ENCODE results near the gene LINGO4.

Gene LINGO4

DNA sequence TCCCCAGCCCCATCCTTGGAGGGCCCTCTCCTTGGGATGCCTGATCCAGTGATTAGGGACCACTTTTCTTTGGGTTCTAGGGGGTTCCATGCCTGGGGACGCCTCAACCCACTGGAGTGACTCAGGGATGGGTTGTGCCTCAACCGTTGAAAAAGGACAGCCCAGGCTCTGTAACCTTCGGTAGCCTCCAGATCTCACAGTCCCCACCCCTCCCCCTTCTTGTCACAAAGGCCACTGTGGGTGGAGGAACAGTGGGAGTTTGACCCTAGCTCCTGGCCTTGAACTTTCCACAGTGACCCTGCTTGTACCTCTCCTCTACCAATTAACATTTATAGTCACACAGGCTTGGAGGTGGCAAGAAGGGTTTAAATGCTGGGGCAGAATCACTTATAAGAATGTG, 29.0 kb upstream of the LINGO4 start:
- no peak for DNase-seq (ENCODE audit: low read depth)

- no peak for DNase-seq (ENCODE audit: low read depth)
These were observed 28.1 kb upstream of the LINGO4 start for GRCh38 chr1:151833172-151833900.

DNA sequence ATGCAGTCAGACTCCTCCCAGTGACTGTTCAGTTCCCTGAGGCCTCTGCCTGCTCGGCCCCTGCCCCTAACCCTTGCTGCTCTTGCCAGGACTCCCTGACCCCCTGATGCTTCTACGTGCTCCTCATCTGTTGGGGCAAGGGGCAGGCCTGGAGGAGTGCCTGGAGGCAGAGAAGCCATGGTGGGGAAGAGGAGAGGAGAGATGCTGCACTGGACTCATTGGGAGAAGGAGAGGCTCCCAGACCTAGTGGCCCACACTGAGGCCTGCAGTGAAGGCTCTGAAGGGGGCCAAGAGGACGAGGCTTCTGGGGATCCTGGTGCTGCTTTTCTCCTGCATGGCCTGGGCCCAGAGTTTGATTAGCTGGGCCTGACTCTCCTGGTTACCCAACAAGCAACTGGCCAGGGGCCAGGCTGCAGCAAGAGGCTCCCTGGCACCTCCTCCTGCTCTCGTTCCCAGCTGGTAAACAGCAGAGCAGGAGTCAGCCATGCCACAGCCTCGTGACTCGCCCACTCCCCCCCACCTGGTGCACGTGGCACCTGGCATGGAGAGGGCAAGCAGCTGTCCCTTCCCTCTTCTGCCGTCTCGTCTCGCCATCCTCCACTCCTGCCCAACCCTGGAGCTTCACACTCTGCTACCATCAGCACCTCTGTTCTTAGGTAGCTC, 27.2 kb upstream of the LINGO4 start:
- DNase-seq (ENCODE audit: low read depth) = no peak

GRCh38 chr1:151831605-151832004, 26.4 kb upstream of the LINGO4 start, which contains the start of gene RORC:
Gene RORC, minus strand, starts transcription at chr1:151831802. Its CDS starts 38 bp downstream, at chr1:151831764.
- no peak for DNase-seq (ENCODE audit: low read depth)

DNA sequence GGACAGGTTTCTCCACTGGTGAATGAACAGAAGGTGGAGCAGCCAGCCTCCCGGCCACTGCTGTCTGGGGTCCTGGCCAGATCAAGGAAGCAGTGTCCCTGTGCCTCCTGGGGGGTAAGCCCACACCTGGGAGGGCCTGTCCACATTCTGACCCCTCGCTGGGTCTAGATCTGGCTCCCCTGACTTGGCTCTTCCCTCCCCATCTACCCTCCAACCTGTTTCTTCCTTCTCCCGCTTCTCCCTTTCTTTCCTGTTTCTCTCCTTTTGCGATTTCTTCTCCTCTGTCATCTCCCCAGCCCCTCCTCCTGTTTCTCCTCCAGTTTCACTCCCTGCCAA, 26.0 kb upstream of the LINGO4 start:
- no peak for DNase-seq (ENCODE audit: low read depth)

- no peak for DNase-seq (ENCODE audit: low read depth)
These were observed 24.8 kb upstream of the LINGO4 start for GRCh38 chr1:151830055-151830454.

GRCh38 chr1:151829352-151830046, 24.3 kb upstream of the LINGO4 start:
- DNase-seq (ENCODE audit: low read depth) = no peak

DNA sequence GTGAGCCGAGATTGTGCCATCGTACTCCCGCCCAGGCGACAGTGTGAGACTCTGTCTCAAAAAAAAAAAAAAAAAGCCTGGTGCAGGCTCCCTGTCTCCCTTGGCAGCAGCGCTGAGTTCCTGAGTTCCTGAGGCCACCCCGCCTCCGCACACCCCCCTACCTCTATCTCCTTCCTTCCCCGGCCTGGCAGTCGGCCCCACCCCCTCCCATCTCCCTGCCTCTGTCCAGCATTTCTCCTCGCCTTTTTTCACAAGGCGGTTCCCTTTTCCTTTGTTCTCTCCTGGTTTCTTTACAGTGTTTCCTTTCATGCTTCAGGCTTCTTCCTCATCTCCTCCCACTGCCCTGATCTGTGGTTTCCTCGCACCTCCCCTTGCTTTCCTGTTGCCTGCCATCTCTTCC, 23.7 kb upstream of the LINGO4 start:
- no peak for DNase-seq (ENCODE audit: low read depth)

- no peak for DNase-seq (ENCODE audit: low read depth)
These were observed 22.6 kb upstream of the LINGO4 start for GRCh38 chr1:151827853-151828252.

GRCh38 chr1:151825751-151826660, 20.8 kb upstream of the LINGO4 start:
- no peak for DNase-seq (ENCODE audit: low read depth)

- no peak for DNase-seq (ENCODE audit: low read depth)
These were observed 20.0 kb upstream of the LINGO4 start for GRCh38 chr1:151825204-151825603.

GRCh38 chr1:151823175-151823574, 18.0 kb upstream of the LINGO4 start:
- no peak for DNase-seq (ENCODE audit: low read depth)

DNA sequence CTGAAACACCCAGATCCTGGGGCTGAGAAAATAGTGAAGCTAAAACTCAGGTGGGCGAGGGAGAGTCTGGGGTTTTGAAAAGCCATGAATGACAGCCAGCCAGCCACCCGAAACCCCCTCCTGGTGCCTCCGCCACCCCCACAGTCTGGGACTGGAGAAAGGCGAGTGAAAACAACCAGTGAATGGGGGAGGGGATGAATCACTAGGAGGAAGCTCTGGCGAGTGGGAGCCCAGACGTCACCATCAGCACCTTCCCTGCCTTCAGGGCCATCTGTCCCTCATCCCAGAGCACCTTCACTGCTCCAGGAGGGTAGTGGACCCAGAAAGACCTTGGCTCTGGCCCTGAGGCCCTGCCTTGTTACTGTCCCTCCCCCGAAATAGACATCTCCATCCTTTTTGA, 17.2 kb upstream of the LINGO4 start:
- no peak for DNase-seq (ENCODE audit: low read depth)

DNA sequence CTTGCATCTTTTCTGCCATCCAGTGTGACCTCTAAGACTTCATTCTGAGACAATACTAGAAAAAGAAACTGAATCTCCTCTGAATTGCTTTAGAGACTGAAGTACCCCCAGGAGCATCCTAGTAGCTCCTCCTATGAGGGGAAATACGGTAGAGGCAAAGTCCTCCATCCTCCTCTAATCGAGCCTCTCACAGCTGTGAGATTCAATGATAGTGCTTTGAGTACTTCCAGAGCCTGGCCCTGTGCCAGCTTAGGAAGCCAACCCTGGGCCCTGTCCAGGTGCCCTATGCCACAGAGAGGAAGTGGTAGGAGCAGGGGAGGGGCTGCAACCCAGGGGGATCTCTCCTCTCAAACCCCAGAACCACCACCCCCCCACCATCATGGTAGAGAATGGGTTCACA, 15.7 kb upstream of the LINGO4 start:
- no peak for DNase-seq (ENCODE audit: low read depth)

DNA sequence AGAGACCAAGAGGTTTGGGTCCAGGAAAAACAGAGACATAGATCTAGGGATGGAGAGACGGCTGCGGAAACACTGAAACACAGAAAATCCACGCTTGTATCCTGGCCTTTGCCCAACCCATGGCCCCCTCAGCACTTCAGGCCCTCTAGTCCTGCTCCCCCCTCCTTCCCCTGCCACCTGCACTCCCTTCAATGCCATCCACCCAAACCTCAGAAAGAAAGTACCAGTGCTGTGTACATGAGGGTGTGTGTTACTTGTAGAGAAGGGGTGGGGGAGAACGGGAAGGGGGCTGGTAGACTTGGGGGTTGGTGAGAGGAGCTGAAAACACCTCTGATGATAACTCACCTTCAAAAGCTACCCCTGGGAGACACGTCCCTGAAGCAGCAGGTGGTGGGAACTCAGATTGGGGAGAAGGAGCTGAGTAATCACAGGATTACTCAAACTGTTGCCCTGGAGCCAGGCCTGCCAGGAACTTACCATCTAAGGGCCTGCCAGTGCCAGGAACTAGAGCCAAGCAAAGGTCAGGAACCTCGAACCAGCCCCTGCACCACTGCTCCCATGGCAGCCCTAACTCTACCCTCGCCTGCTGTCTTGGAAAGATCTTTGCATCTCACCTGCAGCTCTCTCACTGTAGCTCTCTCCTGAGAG, 14.9 kb upstream of the LINGO4 start:
- no peak for DNase-seq (ENCODE audit: low read depth)

DNA sequence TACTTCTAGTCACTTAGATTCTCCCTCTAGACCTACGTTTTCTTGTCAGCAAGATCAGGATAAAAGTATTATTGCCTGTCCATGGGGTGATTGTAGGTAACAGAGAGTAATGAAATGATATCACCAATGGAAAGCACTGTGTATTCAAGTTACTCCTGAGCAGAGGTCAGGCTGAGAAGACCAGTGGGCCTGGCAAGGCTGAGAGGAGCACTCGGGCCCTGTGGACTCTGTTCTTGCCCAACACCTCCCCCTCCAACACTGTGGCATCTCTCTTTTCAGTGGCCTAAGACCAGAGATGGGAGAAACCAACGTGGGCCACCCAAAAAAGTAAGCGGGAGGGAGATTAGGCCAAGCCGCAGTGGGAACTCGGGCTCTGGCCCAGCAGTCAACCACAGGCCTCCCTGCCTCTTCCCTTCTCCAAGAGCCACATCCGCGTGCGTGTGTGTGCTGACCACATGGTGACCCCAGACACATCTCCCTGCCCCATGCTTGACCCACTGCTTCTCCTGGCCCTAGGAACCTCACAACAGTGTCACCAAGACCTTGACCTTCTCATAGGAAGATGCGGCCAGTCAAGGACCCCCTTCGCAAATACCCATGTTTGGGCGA, 14.1 kb upstream of the LINGO4 start:
- DNase-seq (ENCODE audit: low read depth) = no peak

GRCh38 chr1:151817353-151817730, 12.1 kb upstream of the LINGO4 start:
- no peak for DNase-seq (ENCODE audit: low read depth)

- DNase-seq (ENCODE audit: low read depth) = no peak
These were observed 11.5 kb upstream of the LINGO4 start for GRCh38 chr1:151816548-151817352.

DNA sequence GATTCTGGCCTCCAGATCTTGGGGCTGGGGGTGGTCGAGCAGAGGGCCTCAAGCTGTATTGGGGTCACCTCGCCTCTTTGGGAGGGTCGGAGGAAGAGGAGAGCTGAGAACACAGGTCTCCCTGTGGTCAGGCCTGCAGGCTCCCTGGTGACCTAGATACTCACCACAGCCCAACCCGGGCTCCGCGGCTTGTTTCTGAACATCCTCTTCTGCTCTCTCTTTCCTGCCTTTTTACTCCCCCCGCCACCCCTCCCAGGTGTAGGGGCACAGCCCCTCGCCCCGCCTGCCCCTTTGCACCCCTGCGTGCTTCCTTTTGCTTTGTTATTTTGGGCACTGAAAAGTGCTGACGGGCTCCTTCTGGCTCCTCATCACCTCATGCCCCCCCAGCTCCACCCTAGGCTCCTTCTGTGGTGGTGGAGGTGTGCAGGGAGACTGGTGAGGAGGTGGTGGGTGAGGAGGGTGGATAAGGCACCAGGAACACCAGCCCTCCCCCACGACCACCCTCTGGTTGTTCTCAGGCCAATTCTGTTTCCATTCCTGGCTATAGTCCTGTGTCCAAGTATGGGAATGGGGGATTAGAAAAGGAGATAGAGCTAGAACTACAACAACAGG, 10.6 kb upstream of the LINGO4 start:
- no peak for DNase-seq (ENCODE audit: low read depth)

GRCh38 chr1:151814971-151815545, 9.8 kb upstream of the LINGO4 start:
- no peak for DNase-seq (ENCODE audit: low read depth)

All from stimulated activated CD8-positive, alpha-beta memory T cell treated with anti-CD3 and anti-CD28 coated beads, Interleukin-15, amount 100 ng/mL, for 1 hour (primary cell).